HepG2 (cell line): Measurements from ENCODE around the gene FAHD2A. TPM values are rescaled to one million over a fixed set of nuclear protein-coding genes. Genes with fewer than 3 reads are reported as not detected.

Source experiments
- EHMT2 ChIP-seq: fragments of 200-600 bp; sonication (generic); IDR thresholded peaks from 2 replicates; pipeline ENCODE4 v1.7.0; 2017; ENCODE audit warnings: antibody characterized with exemption, low read depth, low read length, borderline replicate concordance
- FOXK1 ChIP-seq: sonication (generic); formaldehyde crosslinking; IDR thresholded peaks from 2 replicates; pipeline ENCODE4 v1.4.0; 2020; ENCODE audit warnings: low read depth, missing genetic modification reagents, borderline replicate concordance
- GABPB1 ChIP-seq: IDR thresholded peaks from 2 replicates; pipeline ENCODE4 v1.6.1; 2016; ENCODE audit warnings: mild to moderate bottlenecking, missing genetic modification reagents, moderate library complexity, missing compliant biosample characterization
- JUNB ChIP-seq: sonication (generic); formaldehyde crosslinking; IDR thresholded peaks from 2 replicates; pipeline ENCODE4 v1.8.0; 2022; ENCODE audit warnings: missing genetic modification reagents, mild to moderate bottlenecking, borderline replicate concordance
- MED8 ChIP-seq: sonication (generic); formaldehyde crosslinking; IDR thresholded peaks from 2 replicates; pipeline ENCODE4 v1.8.1; 2023; ENCODE audit warnings: mild to moderate bottlenecking, missing genetic modification reagents; ENCODE audit not compliant: insufficient replicate concordance
- NR2F1 ChIP-seq, 2 experiments: fragments of 450-650 bp in 1 of 2; formaldehyde crosslinking in 1 of 2; IDR thresholded peaks; 2 replicates each; pipeline versions ENCODE4 v1.5.0 to v1.6.1; 2016 to 2020; ENCODE audit warnings: mild to moderate bottlenecking in 1 of 2, missing compliant biosample characterization in 1 of 2, missing genetic modification reagents in 1 of 2, moderate library complexity in 1 of 2
- POLR2G ChIP-seq: fragments of 200-400 bp; formaldehyde crosslinking; IDR thresholded peaks from 2 replicates; pipeline ENCODE4 v1.6.1; 2018; ENCODE audit warnings: mild to moderate bottlenecking, low read depth, low read length, moderate library complexity
- RBFOX2 ChIP-seq: fragments of 200-400 bp; formaldehyde crosslinking; IDR thresholded peaks from 2 replicates; pipeline ENCODE4 v1.6.1; 2017; ENCODE audit warnings: low read depth, mild to moderate bottlenecking, low read length
- REXO4 ChIP-seq: sonication (generic); formaldehyde crosslinking; IDR thresholded peaks from 2 replicates; pipeline ENCODE4 v1.8.0; 2022; ENCODE audit warnings: missing genetic modification reagents, mild to moderate bottlenecking, borderline replicate concordance
- RFX1 ChIP-seq: fragments of 450-650 bp; IDR thresholded peaks from 2 replicates; pipeline ENCODE4 v1.6.1; 2017
- RFXAP ChIP-seq: sonication (generic); formaldehyde crosslinking; IDR thresholded peaks from 2 replicates; pipeline ENCODE4 v1.4.0; 2020; ENCODE audit warnings: missing genetic modification reagents, borderline replicate concordance
- SIN3B ChIP-seq: fragments of 150-350 bp; IDR thresholded peaks from 2 replicates; pipeline ENCODE4 v1.6.1; 2014; ENCODE audit warnings: low read length
- XBP1 ChIP-seq: sonication (generic); formaldehyde crosslinking; IDR thresholded peaks from 2 replicates; pipeline ENCODE4 v1.5.0; 2020; ENCODE audit warnings: missing genetic modification reagents
- ZBTB38 ChIP-seq: sonication (generic); formaldehyde crosslinking; IDR thresholded peaks from 2 replicates; pipeline ENCODE4 v1.5.1; 2020; ENCODE audit warnings: mild to moderate bottlenecking, missing genetic modification reagents
- ZKSCAN1 ChIP-seq: fragments of 150-350 bp; IDR thresholded peaks from 2 replicates; pipeline ENCODE4 v1.6.1; 2014; ENCODE audit warnings: low read length
- ZNF256 ChIP-seq: sonication (generic); formaldehyde crosslinking; conservative IDR thresholded peaks from 2 replicates; pipeline ENCODE4 v1.4.0; 2020; ENCODE audit warnings: missing genetic modification reagents
- ZNF556 ChIP-seq: sonication (generic); formaldehyde crosslinking; IDR thresholded peaks from 2 replicates; pipeline ENCODE4 v1.4.0; 2020; ENCODE audit warnings: mild to moderate bottlenecking, missing genetic modification reagents, borderline replicate concordance
- ZNF674 ChIP-seq: sonication (generic); formaldehyde crosslinking; IDR thresholded peaks from 2 replicates; pipeline ENCODE4 v1.5.0; 2020; ENCODE audit warnings: low read depth, mild to moderate bottlenecking, missing genetic modification reagents
- ZNF7 ChIP-seq: IDR thresholded peaks from 2 replicates; pipeline ENCODE4 v1.6.1; 2016; ENCODE audit warnings: missing biosample characterization, missing genetic modification reagents
- ZNF747 ChIP-seq: sonication (generic); formaldehyde crosslinking; IDR thresholded peaks from 2 replicates; pipeline ENCODE4 v1.8.1; 2023; ENCODE audit warnings: missing genetic modification reagents, mild to moderate bottlenecking, borderline replicate concordance
- ZNF773 ChIP-seq: sonication (generic); formaldehyde crosslinking; IDR thresholded peaks from 2 replicates; pipeline ENCODE4 v1.4.0; 2020; ENCODE audit warnings: missing genetic modification reagents, borderline replicate concordance
- polyA plus RNA-seq, 8 experiments: library from polyadenylated mRNA; depleted of rRNA in 3 of 8; stranded (reverse) in 7 of 8; unstranded in 1 of 8; fragments of >200 nt; fragmentation: Illumina TruSeq in 4 of 8; extraction: Trizol in 4 of 8; gene quantifications; 2 replicates each; pipeline versions ENCODE4 v1.2.1 to v1.2.3, GENCODE V29; 2011 to 2016; ENCODE audit warnings: low read depth in 4 of 8, missing spikeins in 1 of 8, mixed read lengths in 1 of 8; ENCODE audit not compliant: insufficient read depth in 1 of 8
- total RNA-seq, 5 experiments: library from RNA; depleted of rRNA; stranded (reverse); fragments of >200 nt; fragmentation: Illumina TruSeq; extraction: Trizol; gene quantifications; 2 replicates each; pipeline ENCODE4 v1.2.3, GENCODE V29; 2016; ENCODE audit warnings: low read depth in 1 of 5
- TF ChIP-seq, protein P1 (sequence below): sonication (generic); formaldehyde crosslinking; IDR thresholded peaks from 2 replicates; pipeline ENCODE4 v1.8.0; 2022; ENCODE audit warnings: missing genetic modification reagents, mild to moderate bottlenecking, borderline replicate concordance
- TF ChIP-seq, protein P2 (sequence below): fragments of 450-650 bp; IDR thresholded peaks from 2 replicates; pipeline ENCODE4 v1.6.1; 2017
- TF ChIP-seq, protein P3 (sequence below): sonication (generic); formaldehyde crosslinking; IDR thresholded peaks from 2 replicates; pipeline ENCODE4 v1.5.0; 2020; ENCODE audit warnings: mild to moderate bottlenecking, missing genetic modification reagents, borderline replicate concordance
- TF ChIP-seq, protein P4 (sequence below): sonication (generic); formaldehyde crosslinking; IDR thresholded peaks from 2 replicates; pipeline ENCODE4 v1.8.1; 2023; ENCODE audit warnings: mild to moderate bottlenecking, missing genetic modification reagents, borderline replicate concordance
- TF ChIP-seq, protein P5 (sequence below): sonication (generic); formaldehyde crosslinking; IDR thresholded peaks from 2 replicates; pipeline ENCODE4 v1.4.0; 2020; ENCODE audit warnings: missing genetic modification reagents

Gene FAHD2A
- total and polyA plus RNA-seq, 2 of the 13 experiments (the other 11 are each of a cell fraction or from before 2014, with no cell fraction given), result 34.0 to 44.2 TPM

DNA sequence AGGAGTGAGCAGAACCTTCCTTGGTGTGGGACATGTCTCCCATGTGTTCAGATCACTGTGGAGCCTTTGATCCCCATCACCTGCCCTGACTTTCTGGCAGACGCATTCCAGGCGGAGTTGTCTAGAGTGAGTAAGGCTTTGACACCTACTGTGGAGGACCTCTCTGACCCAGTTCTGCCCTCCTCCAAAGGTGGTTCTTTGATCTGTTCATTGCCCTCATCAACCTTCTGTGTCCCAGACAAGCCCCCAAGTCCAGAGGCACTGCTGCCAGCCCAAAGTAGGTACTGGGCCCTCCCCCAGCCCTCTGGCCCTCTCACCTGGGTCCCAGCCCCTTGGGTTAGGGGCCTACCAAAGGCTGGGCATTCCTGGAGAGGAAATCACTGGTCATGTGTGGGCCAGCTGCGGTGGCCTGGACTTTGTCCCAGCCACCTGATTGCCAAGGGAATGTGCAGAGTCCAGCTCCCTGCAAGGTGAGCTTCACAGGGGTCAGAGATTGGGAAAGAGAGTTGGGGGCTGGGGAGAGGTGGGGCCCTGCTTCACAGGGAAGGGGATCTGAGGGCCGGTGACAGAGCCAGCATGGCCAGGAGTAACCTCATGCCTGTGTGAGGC, 12.1 kb upstream of the FAHD2A start (continued):
- TF ChIP-seq, protein P1, sequence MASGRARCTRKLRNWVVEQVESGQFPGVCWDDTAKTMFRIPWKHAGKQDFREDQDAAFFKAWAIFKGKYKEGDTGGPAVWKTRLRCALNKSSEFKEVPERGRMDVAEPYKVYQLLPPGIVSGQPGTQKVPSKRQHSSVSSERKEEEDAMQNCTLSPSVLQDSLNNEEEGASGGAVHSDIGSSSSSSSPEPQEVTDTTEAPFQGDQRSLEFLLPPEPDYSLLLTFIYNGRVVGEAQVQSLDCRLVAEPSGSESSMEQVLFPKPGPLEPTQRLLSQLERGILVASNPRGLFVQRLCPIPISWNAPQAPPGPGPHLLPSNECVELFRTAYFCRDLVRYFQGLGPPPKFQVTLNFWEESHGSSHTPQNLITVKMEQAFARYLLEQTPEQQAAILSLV, result no peak; the same call in 1 of the 2 replicates
- TF ChIP-seq, protein P2, sequence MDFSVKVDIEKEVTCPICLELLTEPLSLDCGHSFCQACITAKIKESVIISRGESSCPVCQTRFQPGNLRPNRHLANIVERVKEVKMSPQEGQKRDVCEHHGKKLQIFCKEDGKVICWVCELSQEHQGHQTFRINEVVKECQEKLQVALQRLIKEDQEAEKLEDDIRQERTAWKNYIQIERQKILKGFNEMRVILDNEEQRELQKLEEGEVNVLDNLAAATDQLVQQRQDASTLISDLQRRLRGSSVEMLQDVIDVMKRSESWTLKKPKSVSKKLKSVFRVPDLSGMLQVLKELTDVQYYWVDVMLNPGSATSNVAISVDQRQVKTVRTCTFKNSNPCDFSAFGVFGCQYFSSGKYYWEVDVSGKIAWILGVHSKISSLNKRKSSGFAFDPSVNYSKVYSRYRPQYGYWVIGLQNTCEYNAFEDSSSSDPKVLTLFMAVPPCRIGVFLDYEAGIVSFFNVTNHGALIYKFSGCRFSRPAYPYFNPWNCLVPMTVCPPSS, result no peak
- TF ChIP-seq RFX1, result no peak
- no peak for TF ChIP-seq ZNF773 (CRISPR knock-in tag)
- TF ChIP-seq ZNF556 (CRISPR knock-in tag), result peak; percentile 80; the same call in 1 of the 2 replicates
- TF ChIP-seq, protein P3, sequence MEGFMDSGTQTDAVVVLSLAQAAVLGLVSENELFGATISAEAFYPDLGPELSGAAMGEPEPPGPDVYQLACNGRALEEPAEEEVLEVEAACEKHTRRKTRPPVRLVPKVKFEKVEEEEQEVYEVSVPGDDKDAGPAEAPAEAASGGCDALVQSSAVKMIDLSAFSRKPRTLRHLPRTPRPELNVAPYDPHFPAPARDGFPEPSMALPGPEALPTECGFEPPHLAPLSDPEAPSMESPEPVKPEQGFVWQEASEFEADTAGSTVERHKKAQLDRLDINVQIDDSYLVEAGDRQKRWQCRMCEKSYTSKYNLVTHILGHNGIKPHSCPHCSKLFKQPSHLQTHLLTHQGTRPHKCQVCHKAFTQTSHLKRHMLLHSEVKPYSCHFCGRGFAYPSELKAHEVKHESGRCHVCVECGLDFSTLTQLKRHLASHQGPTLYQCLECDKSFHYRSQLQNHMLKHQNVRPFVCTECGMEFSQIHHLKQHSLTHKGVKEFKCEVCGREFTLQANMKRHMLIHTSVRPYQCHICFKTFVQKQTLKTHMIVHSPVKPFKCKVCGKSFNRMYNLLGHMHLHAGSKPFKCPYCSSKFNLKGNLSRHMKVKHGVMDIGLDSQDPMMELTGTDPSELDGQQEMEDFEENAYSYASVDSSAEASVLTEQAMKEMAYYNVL (CRISPR knock-in tag), result peak; percentile 67; the same call in 1 of the 2 replicates
- TF ChIP-seq POLR2G, result no peak
- TF ChIP-seq ZNF256 (CRISPR knock-in tag), result no peak
- no peak for TF ChIP-seq ZKSCAN1
- TF ChIP-seq ZNF674 (CRISPR knock-in tag), result no peak
- peak; percentile 13; the same call in 1 of the 2 replicates for TF ChIP-seq ZBTB38
- peak; percentile 90 to 95 for TF ChIP-seq NR2F1 (CRISPR knock-in tag; IDR thresholded peaks at IDR 0.05)
- TF ChIP-seq SIN3B, result no peak
- TF ChIP-seq EHMT2, result peak; percentile 86; the same call in 1 of the 2 replicates
- TF ChIP-seq REXO4, result no peak
- TF ChIP-seq MED8 (CRISPR knock-in tag), result peak; percentile 73
- no peak for TF ChIP-seq XBP1 (CRISPR knock-in tag)
- TF ChIP-seq, protein P4, sequence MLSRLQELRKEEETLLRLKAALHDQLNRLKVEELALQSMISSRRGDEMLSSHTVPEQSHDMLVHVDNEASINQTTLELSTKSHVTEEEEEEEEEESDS (CRISPR knock-in tag), result no peak
- no peak for TF ChIP-seq JUNB (CRISPR knock-in tag)
- TF ChIP-seq, protein P5, sequence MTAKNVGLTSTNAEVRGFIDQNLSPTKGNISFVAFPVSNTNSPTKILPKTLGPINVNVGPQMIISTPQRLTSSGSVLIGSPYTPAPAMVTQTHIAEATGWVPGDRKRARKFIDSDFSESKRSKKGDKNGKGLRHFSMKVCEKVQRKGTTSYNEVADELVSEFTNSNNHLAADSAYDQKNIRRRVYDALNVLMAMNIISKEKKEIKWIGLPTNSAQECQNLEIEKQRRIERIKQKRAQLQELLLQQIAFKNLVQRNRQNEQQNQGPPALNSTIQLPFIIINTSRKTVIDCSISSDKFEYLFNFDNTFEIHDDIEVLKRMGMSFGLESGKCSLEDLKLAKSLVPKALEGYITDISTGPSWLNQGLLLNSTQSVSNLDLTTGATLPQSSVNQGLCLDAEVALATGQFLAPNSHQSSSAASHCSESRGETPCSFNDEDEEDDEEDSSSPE (CRISPR knock-in tag), result no peak
- peak; percentile 73 for TF ChIP-seq ZNF747
- TF ChIP-seq FOXK1 (CRISPR knock-in tag), result no peak
- TF ChIP-seq ZNF7 (CRISPR knock-in tag), result no peak
- TF ChIP-seq RFXAP (CRISPR knock-in tag), result 0 out of 2 replicates have a peak, but pooled peaks have one; percentile 61
- TF ChIP-seq RBFOX2, result no peak
- TF ChIP-seq GABPB1 (CRISPR knock-in tag), result peak; percentile 63
